Testis (tissue), 2 donors: ENCODE data around the gene LSM11.

Experiments used
- POLR2A ChIP-seq: fragments of 450-650 bp; IDR thresholded peaks from one replicate; pipeline ENCODE4 v1.6.1; 2017; ENCODE audit warnings: antibody characterized with exemption, mild to moderate bottlenecking, moderate library complexity
- TF ChIP-seq, protein P1 (sequence below), 3 experiments: fragments of 450-650 bp in 2 of 3; fragments of 200-600 bp in 1 of 3; sonication (generic) in 1 of 3; IDR thresholded peaks; one replicate each; pipeline ENCODE4 v1.5.1; 2016 to 2019; ENCODE audit warnings: antibody characterized with exemption in 3 of 3, mild to moderate bottlenecking in 2 of 3, moderate library complexity in 1 of 3

DNA sequence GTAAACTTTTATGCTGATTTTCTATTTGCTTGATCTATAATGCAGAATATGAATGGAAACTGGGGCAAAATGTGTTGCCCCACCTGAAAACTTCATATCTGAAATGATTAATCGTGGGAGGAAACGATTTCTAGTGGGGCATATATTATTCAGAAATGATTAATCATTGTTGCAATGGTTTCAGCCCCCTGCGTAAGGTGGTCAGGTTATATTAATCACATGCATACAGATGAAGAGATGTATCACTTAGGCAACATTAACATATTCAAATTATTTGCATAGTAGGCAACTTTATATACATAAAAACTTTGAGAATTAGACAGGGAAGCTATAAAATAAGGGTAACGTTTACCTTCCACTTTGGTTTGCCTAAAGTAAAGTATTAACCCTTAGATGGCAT lies 49.8 kb downstream of the LSM11 start:
- TF ChIP-seq, protein P1, sequence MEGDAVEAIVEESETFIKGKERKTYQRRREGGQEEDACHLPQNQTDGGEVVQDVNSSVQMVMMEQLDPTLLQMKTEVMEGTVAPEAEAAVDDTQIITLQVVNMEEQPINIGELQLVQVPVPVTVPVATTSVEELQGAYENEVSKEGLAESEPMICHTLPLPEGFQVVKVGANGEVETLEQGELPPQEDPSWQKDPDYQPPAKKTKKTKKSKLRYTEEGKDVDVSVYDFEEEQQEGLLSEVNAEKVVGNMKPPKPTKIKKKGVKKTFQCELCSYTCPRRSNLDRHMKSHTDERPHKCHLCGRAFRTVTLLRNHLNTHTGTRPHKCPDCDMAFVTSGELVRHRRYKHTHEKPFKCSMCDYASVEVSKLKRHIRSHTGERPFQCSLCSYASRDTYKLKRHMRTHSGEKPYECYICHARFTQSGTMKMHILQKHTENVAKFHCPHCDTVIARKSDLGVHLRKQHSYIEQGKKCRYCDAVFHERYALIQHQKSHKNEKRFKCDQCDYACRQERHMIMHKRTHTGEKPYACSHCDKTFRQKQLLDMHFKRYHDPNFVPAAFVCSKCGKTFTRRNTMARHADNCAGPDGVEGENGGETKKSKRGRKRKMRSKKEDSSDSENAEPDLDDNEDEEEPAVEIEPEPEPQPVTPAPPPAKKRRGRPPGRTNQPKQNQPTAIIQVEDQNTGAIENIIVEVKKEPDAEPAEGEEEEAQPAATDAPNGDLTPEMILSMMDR (IDR thresholded peaks at IDR 0.05) = no peak
- TF ChIP-seq POLR2A = no peak
